HEK293 (cell line): ENCODE data around the gene PBX3.

Experiments used
- CTCF ChIP-seq: fragments of 450-650 bp; formaldehyde crosslinking; IDR thresholded peaks from 2 replicates; pipeline ENCODE4 v1.5.1; 2016; ENCODE audit warnings: missing biosample characterization, missing genetic modification characterization
- MYNN ChIP-seq: fragments of 450-650 bp; formaldehyde crosslinking; IDR thresholded peaks from 2 replicates; pipeline ENCODE4 v1.5.1; 2016; ENCODE audit warnings: missing biosample characterization, missing genetic modification characterization, borderline replicate concordance
- ZNF433 ChIP-seq: fragments of 450-650 bp; formaldehyde crosslinking; IDR thresholded peaks from 2 replicates; pipeline ENCODE4 v1.5.1; 2016; ENCODE audit warnings: missing biosample characterization, missing genetic modification characterization, low read depth
- ZNF555 ChIP-seq: fragments of 450-650 bp; formaldehyde crosslinking; conservative IDR thresholded peaks from 2 replicates; pipeline ENCODE4 v1.5.1; 2017; ENCODE audit warnings: missing biosample characterization, mild to moderate bottlenecking, missing genetic modification characterization, inconsistent platforms
- TF ChIP-seq, protein P1 (sequence below): fragments of 450-650 bp; formaldehyde crosslinking; IDR thresholded peaks from 2 replicates; pipeline ENCODE4 v1.5.1; 2016; ENCODE audit warnings: missing biosample characterization, missing genetic modification characterization

DNA sequence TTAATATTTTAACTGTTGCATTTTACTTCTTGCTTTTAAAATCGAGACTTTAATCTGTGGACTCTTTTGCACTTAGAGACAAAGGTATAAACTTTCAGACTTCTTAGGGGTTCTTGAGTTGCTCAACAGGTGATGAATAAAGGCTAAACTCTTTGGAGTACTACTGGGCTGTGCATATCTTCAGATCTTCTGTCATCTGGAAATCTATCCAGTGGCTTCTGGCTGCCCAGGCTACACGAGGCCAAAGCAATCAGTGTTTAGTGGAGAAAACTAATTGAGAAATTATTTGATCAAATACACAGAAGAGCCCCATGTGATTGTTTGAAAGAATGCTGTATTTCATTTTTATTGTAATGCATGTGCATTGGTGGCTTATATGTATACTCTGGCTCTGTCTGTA, 146.1 kb downstream of the PBX3 start:
- TF ChIP-seq MYNN, result no peak
- TF ChIP-seq CTCF, result no peak
- TF ChIP-seq, protein P1, sequence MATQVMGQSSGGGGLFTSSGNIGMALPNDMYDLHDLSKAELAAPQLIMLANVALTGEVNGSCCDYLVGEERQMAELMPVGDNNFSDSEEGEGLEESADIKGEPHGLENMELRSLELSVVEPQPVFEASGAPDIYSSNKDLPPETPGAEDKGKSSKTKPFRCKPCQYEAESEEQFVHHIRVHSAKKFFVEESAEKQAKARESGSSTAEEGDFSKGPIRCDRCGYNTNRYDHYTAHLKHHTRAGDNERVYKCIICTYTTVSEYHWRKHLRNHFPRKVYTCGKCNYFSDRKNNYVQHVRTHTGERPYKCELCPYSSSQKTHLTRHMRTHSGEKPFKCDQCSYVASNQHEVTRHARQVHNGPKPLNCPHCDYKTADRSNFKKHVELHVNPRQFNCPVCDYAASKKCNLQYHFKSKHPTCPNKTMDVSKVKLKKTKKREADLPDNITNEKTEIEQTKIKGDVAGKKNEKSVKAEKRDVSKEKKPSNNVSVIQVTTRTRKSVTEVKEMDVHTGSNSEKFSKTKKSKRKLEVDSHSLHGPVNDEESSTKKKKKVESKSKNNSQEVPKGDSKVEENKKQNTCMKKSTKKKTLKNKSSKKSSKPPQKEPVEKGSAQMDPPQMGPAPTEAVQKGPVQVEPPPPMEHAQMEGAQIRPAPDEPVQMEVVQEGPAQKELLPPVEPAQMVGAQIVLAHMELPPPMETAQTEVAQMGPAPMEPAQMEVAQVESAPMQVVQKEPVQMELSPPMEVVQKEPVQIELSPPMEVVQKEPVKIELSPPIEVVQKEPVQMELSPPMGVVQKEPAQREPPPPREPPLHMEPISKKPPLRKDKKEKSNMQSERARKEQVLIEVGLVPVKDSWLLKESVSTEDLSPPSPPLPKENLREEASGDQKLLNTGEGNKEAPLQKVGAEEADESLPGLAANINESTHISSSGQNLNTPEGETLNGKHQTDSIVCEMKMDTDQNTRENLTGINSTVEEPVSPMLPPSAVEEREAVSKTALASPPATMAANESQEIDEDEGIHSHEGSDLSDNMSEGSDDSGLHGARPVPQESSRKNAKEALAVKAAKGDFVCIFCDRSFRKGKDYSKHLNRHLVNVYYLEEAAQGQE (tag by site-specific recombination), result no peak
- TF ChIP-seq ZNF433, result no peak
- TF ChIP-seq ZNF555 (tag by site-specific recombination), result no peak
